NCI-H2227 treated with DMSO at 0.1 percent for 48 hours (cell line): ENCODE results near the gene ARHGEF4.

Experiments
- DNase-seq: peaks from one replicate; lab custom pipeline; 2025; lab: John Stamatoyannopoulos, UW

Gene ARHGEF4

GRCh38 chr2:130836501-130837174, at the start of gene ARHGEF4:
ARHGEF4 (plus strand) TSS chr2:130836914; CDS start chr2:130836954, 40 bp downstream.
- DNase-seq = peak; percentile 77

- no peak for DNase-seq
Measured at GRCh38 chr2:130787841-130788240, 48.9 kb upstream of the ARHGEF4 start.

- no peak for DNase-seq
Measured at GRCh38 chr2:130790312-130790711, 46.4 kb upstream of the ARHGEF4 start.

GRCh38 chr2:130790804-130791616, 45.7 kb upstream of the ARHGEF4 start:
- DNase-seq = no peak

- DNase-seq = no peak
Measured at GRCh38 chr2:130791617-130791939, 45.1 kb upstream of the ARHGEF4 start.

GRCh38 chr2:130795431-130795830, 41.3 kb upstream of the ARHGEF4 start:
- DNase-seq = no peak

GRCh38 chr2:130796290-130796689, 40.4 kb upstream of the ARHGEF4 start:
- DNase-seq = no peak

GRCh38 chr2:130797493-130798435, 39.0 kb upstream of the ARHGEF4 start:
- peak; percentile 90 for DNase-seq

- peak; percentile 90 for DNase-seq
Measured at GRCh38 chr2:130798472-130799218, 38.1 kb upstream of the ARHGEF4 start.

- DNase-seq = no peak
Measured at GRCh38 chr2:130799295-130799694, 37.4 kb upstream of the ARHGEF4 start.

GRCh38 chr2:130805613-130806012, 31.1 kb upstream of the ARHGEF4 start:
- DNase-seq = no peak

- DNase-seq = no peak
Measured at GRCh38 chr2:130806370-130806769, 30.3 kb upstream of the ARHGEF4 start.

- DNase-seq = no peak
Measured at GRCh38 chr2:130807659-130808385, 28.9 kb upstream of the ARHGEF4 start.

- no peak for DNase-seq
Measured at GRCh38 chr2:130808482-130809268, 28.0 kb upstream of the ARHGEF4 start.

GRCh38 chr2:130810490-130810889, 26.2 kb upstream of the ARHGEF4 start:
- no peak for DNase-seq

GRCh38 chr2:130813722-130814121, 23.0 kb upstream of the ARHGEF4 start:
- DNase-seq = no peak

GRCh38 chr2:130814931-130815680, 21.6 kb upstream of the ARHGEF4 start:
- DNase-seq = no peak

GRCh38 chr2:130818809-130819208, 17.9 kb upstream of the ARHGEF4 start:
- no peak for DNase-seq

GRCh38 chr2:130819226-130819607, 17.5 kb upstream of the ARHGEF4 start:
- DNase-seq = no peak
